SKM-1 (cell line): ENCODE measurements around the gene UCP2.
A peak's percentile ranks its signal among the peaks of the same experiment; 100 is the strongest.
"Not testable (repeated sequence)": the region's sequence is repeated elsewhere in the genome, so short reads cannot be mapped to it uniquely, and the experiment has no call there.

ENCODE experiments used
- DNase-seq: peaks from one replicate; lab custom pipeline; 2025; ENCODE audit not compliant: unreplicated experiment; lab: John Stamatoyannopoulos, UW

UCP2 gene

GRCh38 chr11:73996161-73996747 lies 13.6 kb upstream of the UCP2 start:
- no peak for DNase-seq

GRCh38 chr11:73995731-73996130 lies 13.1 kb upstream of the UCP2 start:
- DNase-seq = no peak

GRCh38 chr11:73995247-73995646 lies 12.6 kb upstream of the UCP2 start:
- peak; percentile 61 for DNase-seq

- no peak for DNase-seq
These were observed 8.9 kb upstream of the UCP2 start for GRCh38 chr11:73991471-73992006.

- no peak for DNase-seq
These were observed 8.1 kb upstream of the UCP2 start for GRCh38 chr11:73990730-73991129.

- no peak for DNase-seq
These were observed 6.5 kb upstream of the UCP2 start for GRCh38 chr11:73989156-73989555.

- no peak for DNase-seq
These were observed 5.6 kb upstream of the UCP2 start for GRCh38 chr11:73988227-73988626.

GRCh38 chr11:73985661-73986060 lies 3.0 kb upstream of the UCP2 start:
- not testable (repeated sequence) for DNase-seq

GRCh38 chr11:73983741-73984538 lies 1.3 kb upstream of the UCP2 start:
- DNase-seq = peak; percentile 22

- peak; percentile 94 for DNase-seq
These were observed 522 bp upstream of the UCP2 start for GRCh38 chr11:73982990-73983740.

- no peak for DNase-seq
These were observed 1.4 kb downstream of the UCP2 start for GRCh38 chr11:73981051-73981805.

GRCh38 chr11:73980001-73980961 lies 2.4 kb downstream of the UCP2 start:
- peak; percentile 76 for DNase-seq

GRCh38 chr11:73978576-73979086 lies 4.0 kb downstream of the UCP2 start:
- DNase-seq = no peak

GRCh38 chr11:73977856-73978519 lies 4.7 kb downstream of the UCP2 start:
- DNase-seq = no peak

- DNase-seq = no peak
These were observed 6.0 kb downstream of the UCP2 start for GRCh38 chr11:73976451-73977151.

- DNase-seq = no peak
These were observed 7.2 kb downstream of the UCP2 start for GRCh38 chr11:73975479-73975757.

GRCh38 chr11:73974604-73975478 lies 7.8 kb downstream of the UCP2 start:
- no peak for DNase-seq
